Ramos (cell line): ENCODE measurements around the gene NMRK2.
"Not testable (repeated sequence)": the region's sequence is repeated elsewhere in the genome, so short reads cannot be mapped to it uniquely, and the experiment has no call there.

ENCODE experiments used
- in situ Hi-C: fragments of 300-500 bp; cut with MboI; formaldehyde crosslinking; loops from one replicate; pipeline ENCODE4 v1.14.3; 2022; ENCODE audit warnings: low sequenced_read_pairs; ENCODE audit not compliant: unreplicated experiment

The NMRK2 gene

GRCh38 chr19:3936506-3937442 lies 3.9 kb downstream of the NMRK2 start:
- in situ Hi-C loops = no loop called here

DNA sequence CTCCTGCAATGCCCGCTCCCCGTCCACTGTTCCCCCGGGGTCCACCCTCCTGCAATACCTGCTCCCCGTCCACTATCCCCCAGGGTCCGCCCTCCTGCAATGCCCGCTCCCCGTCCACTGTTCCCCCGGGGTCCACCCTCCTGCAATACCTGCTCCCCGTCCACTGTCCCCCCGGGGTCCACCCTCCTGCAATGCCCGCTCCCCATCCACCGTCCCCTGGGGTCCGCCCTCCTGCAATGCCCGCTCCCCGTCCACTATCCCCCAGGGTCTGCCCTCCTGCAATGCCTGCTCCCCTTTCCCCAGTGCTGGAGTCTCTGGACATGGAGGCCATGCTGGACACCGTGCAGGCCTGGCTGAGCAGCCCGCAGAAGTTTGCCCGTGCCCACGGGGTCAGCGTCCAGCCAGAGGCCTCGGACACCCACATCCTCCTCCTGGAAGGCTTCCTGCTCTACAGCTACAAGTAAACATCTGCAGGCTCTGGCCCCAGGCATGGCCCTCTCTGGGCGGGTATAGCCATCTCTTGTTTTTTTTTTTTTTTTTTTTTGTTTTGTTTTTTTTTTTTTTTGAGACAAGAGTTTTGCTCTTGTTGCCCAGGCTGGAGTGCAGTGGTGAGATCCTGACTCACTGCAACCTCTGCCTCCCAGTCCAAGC lies 5.6 kb downstream of the NMRK2 start:
- in situ Hi-C loops = not testable (repeated sequence)

DNA sequence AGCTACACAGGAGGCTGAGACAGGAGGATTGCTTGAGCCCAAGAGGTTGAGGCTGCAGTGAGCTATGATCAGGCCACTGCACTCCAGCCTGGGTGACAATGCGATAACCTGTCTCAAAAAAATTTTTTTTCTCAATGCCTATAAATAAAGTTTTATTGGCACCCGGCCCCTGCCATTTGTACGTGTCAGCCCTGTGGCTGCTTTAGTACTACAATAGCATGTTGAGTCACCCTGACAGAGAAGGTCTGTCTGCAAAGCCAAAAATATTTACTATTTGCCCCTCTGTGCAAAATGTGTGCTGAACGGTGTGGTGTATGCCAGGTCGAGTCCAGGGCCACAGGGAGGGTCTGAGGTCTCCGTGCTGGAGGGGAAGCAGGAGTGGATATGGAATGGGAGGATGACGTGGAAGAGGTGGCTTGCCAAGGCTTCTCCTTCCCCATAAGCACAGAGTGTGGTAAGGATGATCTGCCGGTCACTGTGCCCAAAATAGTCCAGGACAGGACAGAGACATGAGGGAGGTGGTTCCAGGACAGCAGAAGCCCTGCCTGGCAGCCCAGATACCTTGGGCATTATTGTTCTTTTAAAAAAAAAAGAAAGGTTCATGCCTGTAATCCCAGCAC lies 10.0 kb downstream of the NMRK2 start:
- in situ Hi-C loops = no loop called here

DNA sequence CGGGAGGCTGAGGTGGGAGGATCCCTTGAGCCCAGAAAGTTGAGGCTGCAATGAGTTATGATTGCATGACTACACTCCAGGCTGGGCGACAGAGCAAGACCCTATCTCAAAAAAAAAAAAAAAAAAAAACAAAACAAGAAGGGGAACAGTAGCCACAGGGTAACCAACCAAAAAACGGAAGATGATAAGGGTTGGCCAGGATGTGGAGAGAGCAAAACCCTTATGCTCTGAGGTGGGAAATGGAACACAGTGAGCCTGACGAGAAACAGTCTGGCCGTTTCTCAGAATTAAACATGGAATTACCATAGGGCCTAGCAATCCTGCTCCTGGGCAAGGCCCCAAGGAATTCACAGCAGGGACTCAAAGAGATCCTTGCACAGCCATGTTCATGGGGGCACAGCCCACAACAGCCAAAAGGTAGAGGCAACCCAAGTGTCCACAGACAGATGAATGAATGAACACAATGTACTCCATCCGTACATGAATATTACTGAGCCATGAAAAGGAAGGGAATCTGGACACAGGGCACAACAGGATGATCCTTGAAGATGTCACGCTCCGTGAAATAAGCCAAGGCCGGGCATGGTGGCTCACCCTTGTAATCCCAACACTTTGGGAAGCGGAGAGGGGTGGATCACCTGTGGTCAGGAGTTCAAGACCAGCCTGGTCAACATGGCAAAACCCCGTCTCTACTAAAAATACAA lies 11.3 kb downstream of the NMRK2 start:
- in situ Hi-C loops = no loop called here

- in situ Hi-C loops = no loop called here
Measured at GRCh38 chr19:3945838-3946237, 13.0 kb downstream of the NMRK2 start.

GRCh38 chr19:3947316-3947933 lies 14.6 kb downstream of the NMRK2 start:
- in situ Hi-C loops = not testable (repeated sequence)

GRCh38 chr19:3949294-3949693 lies 16.4 kb downstream of the NMRK2 start:
- in situ Hi-C loops = no loop called here

DNA sequence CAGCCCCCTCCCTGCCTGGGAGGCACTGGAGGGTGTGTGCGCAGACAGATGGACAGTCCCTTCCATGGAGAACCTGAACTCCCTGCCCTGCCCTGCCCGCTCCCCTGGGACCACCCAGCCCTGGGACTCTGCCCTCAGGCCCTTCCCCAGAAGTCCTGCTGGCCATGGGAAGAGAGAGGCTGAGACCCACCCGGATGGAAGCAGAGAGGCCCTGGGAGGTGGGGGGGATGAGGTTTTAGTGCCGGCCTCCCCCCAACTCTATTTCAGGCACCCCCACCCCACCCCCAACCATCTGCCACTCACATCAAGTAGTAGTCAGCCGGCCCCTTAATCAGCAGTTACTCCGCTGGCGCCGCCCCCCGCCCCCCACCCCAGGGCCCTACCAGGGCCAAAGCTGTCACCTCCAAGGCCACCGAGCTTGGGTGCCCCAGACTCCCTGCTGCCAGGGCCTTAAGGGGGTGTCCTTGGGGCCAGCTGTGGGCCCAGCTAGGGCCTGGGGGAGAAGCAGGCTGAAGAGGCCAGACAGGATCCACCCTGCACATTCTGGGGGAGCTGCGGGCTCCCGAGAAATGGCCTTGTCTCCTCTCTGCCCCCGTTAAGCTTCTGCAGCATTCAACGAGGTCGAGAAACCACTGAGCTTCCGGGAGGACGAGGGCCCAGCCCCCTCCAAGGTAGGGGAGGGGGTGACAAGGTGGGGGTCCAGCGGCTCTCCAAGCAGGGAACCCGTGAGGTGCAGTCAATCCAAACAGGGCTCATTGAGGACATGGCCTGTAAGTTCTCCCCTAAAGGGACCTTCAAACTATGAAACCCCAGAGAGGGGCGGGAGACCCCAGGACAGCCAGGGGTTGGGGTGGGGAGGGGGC lies 17.4 kb downstream of the NMRK2 start:
- in situ Hi-C loops = no loop called here

DNA sequence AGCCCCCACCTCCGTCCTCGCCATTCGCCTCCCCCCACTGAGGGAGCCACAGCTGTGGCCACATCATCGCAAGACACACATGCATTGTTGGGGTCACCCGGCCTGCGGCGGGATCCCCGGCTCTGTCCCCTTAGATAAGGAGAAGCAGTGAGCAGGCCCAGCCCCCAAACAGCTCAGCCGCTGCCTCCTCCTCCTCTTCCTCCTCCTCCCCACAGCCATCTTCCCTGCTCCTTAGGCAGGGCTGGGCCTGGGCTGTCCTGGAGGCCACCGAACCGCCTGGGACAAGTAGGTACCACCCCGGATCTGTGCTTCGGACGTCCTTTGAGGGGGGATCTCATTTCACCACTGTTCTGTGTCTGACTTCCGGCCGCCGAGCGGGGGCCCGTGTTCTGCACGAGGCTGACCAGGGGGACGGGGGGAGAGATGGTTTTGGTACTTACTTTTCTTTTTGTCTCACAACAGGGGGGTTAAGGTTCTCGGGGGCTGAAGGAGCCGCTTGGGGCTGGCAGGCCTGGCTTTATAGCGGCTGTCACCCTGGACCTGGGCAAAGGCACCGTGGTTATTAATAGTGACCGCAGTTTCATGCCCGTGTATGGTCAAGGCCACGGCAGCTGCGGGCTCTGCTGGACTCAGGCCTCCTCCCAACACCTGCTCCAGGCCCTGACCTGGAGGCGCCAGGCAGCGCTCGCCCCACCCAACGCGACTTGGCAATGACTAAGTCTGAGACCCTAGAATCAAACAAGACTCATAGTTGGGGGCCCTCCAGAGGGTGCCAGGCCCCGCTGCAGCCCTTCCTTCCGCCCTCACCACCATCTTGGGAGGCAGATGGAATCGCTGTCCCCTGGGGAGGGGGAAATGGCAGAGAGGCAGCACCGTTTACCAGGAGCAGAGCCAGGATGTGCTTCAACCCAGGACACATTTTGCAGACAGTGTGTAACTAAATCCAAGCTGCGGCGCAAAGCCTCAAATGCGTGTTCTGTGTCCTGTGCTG lies 18.3 kb downstream of the NMRK2 start:
- in situ Hi-C loops = no loop called here

- in situ Hi-C loops = not testable (repeated sequence)
Measured at GRCh38 chr19:3952755-3953276, 19.9 kb downstream of the NMRK2 start.

GRCh38 chr19:3954107-3954506 lies 21.2 kb downstream of the NMRK2 start:
- in situ Hi-C loops = no loop called here

GRCh38 chr19:3955276-3955675 lies 22.4 kb downstream of the NMRK2 start:
- in situ Hi-C loops = not testable (repeated sequence)

GRCh38 chr19:3955688-3956087 lies 22.8 kb downstream of the NMRK2 start:
- in situ Hi-C loops = no loop called here

DNA sequence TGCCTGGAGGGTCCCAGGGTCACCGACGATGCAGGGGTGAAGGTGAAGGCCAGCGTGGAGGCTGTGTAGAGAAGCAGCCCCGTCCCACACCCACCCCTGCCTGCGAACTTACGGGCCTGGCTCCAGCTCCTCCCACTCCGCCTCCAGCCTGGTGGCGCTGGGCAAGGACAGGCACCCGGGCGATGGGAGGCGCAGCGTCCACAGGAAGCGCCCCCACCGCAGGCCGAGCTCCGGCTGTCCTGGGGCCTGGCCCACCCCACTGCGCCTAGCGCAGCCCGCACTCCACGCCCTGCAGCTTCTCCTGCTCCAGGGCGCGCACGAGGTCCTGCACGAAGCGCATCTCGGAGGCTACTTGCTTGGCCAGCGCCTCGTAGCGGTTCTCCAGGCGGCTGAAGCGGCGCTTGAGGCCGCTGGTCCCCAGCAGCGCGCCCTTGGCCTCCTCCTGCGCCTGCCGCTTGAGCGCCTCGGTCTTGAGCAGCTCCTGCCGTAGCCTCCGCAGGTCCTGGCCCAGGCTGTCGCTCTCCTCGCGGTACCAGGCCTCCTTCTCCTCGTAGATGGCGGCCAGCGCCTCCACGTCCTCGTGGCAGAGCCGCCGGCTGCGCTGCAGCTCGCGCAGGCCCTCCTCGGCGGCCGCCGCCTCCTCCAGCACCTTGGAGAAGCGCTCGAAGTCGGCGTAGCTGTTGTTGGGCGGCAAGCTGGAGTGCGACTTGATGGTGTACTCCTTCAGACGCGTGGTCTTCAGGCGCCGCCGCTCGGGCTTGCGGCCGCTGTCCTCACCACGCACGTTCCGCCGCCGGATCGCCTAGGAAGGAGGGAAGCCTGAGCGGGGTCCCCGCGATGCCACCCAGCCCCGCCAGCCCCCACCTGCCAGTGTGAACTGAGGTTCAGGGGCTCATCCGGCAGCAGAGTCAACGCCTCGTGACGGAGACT lies 26.2 kb downstream of the NMRK2 start:
- in situ Hi-C loops = no loop called here

DNA sequence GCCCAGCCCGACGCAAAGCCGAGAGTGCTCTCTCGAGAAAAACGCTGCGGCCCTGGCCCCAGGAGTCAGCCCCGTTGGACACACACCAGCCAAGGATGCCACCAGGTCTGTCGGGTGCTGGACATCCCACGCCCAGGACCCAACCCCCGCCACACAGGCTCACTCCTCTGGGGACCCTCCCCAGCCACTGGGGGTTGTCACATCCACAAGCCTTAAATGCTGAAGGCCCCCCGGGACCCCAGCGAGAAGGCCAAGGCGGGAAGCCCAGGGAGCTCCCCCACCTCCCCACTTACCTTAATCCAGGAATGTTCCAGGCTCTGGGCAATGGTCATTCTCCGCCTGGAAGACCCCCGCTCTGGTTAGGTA lies 26.9 kb downstream of the NMRK2 start:
- in situ Hi-C loops = no loop called here

GRCh38 chr19:3961007-3961406 lies 28.1 kb downstream of the NMRK2 start:
- in situ Hi-C loops = no loop called here
